ENCODE data around the gene B4GALT6.

B4GALT6 gene

GRCh38 chr18:31645411-31645810, 39.0 kb downstream of the B4GALT6 start:
- no peak for TF ChIP-seq POLR2A (IDR thresholded peaks at IDR 0.05; ENCODE audit: low read depth, low read length)
- TF ChIP-seq TAF1 (IDR thresholded peaks at IDR 0.05; ENCODE audit: borderline replicate concordance, low read depth, low read length), result no peak
- no peak for TF ChIP-seq POLR2AphosphoS5 (IDR thresholded peaks at IDR 0.05; ENCODE audit: low read depth, low read length)
- DNase-seq (ENCODE audit: insufficient read length) (no peak), FAIRE-seq (no peak)

- FAIRE-seq (no peak), DNase-seq (ENCODE audit: insufficient read length) (no peak)
- no peak for TF ChIP-seq POLR2AphosphoS5 (IDR thresholded peaks at IDR 0.05; ENCODE audit: low read depth, low read length)
- TF ChIP-seq TAF1 (IDR thresholded peaks at IDR 0.05; ENCODE audit: borderline replicate concordance, low read depth, low read length), result no peak
- TF ChIP-seq POLR2A (IDR thresholded peaks at IDR 0.05; ENCODE audit: low read depth, low read length), result no peak
Observed at GRCh38 chr18:31643003-31643402, 41.4 kb downstream of the B4GALT6 start.

DNA sequence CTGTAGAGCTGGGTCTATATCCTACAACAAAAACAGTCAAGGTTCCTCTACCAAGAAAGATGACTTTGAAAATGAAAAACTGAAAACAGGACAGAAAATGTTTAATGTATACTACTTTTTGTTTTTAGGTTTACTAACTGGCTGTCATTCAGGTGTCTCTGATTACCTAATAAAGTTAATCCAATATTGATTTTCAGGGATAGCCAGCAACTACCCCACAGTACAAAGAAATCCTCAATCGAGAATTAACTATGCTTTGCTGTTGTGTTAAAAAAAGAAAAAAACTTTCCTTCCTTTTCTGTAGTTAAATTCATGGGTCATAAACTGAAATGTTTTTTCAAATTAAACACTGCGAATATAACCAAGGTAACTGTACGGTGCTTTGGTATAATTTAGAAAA, 46.9 kb downstream of the B4GALT6 start:
- FAIRE-seq, result no peak
- TF ChIP-seq POLR2AphosphoS5 (IDR thresholded peaks at IDR 0.05; ENCODE audit: low read depth, low read length) (no peak), TAF1 (IDR thresholded peaks at IDR 0.05; ENCODE audit: borderline replicate concordance, low read depth, low read length) (no peak), POLR2A (IDR thresholded peaks at IDR 0.05; ENCODE audit: low read depth, low read length) (no peak)
- DNase-seq (ENCODE audit: insufficient read length), result no peak

- no peak for DNase-seq (ENCODE audit: insufficient read length)
- FAIRE-seq, result peak; percentile 21
- TF ChIP-seq POLR2AphosphoS5 (IDR thresholded peaks at IDR 0.05; ENCODE audit: low read depth, low read length) (no peak), TAF1 (IDR thresholded peaks at IDR 0.05; ENCODE audit: borderline replicate concordance, low read depth, low read length) (no peak), POLR2A (IDR thresholded peaks at IDR 0.05; ENCODE audit: low read depth, low read length) (no peak)
Observed at GRCh38 chr18:31636387-31636786, 48.0 kb downstream of the B4GALT6 start.

- FAIRE-seq, result peak; percentile 99
- no peak for DNase-seq (ENCODE audit: insufficient read length)
Observed at GRCh38 chr18:31634331-31634713, 50.1 kb downstream of the B4GALT6 start.

GRCh38 chr18:31633392-31634330, 50.7 kb downstream of the B4GALT6 start:
- DNase-seq (ENCODE audit: insufficient read length), result no peak
- TF ChIP-seq TAF1 (IDR thresholded peaks at IDR 0.05; ENCODE audit: borderline replicate concordance, low read depth, low read length) (no peak), POLR2AphosphoS5 (IDR thresholded peaks at IDR 0.05; ENCODE audit: low read depth, low read length) (no peak), POLR2A (IDR thresholded peaks at IDR 0.05; ENCODE audit: low read depth, low read length) (no peak)
- peak; percentile 9 for FAIRE-seq

More at GRCh38 chr18:31634331-31634713, 50.1 kb downstream of the B4GALT6 start:
- TF ChIP-seq POLR2A (IDR thresholded peaks at IDR 0.05; ENCODE audit: low read depth, low read length), result no peak
- TF ChIP-seq POLR2AphosphoS5 (IDR thresholded peaks at IDR 0.05; ENCODE audit: low read depth, low read length), result no peak
- no peak for TF ChIP-seq TAF1 (IDR thresholded peaks at IDR 0.05; ENCODE audit: borderline replicate concordance, low read depth, low read length)

GRCh38 chr18:31632356-31632755, 52.0 kb downstream of the B4GALT6 start:
- TF ChIP-seq TAF1 (IDR thresholded peaks at IDR 0.05; ENCODE audit: borderline replicate concordance, low read depth, low read length) (no peak), POLR2AphosphoS5 (IDR thresholded peaks at IDR 0.05; ENCODE audit: low read depth, low read length) (no peak), POLR2A (IDR thresholded peaks at IDR 0.05; ENCODE audit: low read depth, low read length) (no peak)
- peak; percentile 50 for FAIRE-seq

DNA sequence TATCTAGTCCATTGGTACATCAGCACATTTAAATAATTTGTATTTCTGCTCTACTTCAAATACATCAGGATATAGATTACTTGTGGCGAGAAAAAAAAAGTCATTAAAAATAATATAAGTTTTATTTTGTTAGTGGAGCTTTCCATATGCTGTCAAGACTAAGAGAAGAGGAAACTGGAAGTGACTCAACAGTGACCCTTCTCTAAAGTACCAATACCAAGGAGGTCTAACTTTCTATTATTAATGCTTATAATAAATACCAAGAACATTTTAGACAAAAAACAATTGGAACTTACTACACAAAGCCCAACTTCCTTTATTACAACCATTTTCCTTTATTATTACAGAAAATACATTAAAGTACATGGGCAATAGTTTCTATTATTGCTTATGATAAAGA, 52.9 kb downstream of the B4GALT6 start:
- FAIRE-seq, result no peak
- TF ChIP-seq POLR2A (IDR thresholded peaks at IDR 0.05; ENCODE audit: low read depth, low read length) (no peak), TAF1 (IDR thresholded peaks at IDR 0.05; ENCODE audit: borderline replicate concordance, low read depth, low read length) (no peak), POLR2AphosphoS5 (IDR thresholded peaks at IDR 0.05; ENCODE audit: low read depth, low read length) (no peak)
- DNase-seq (ENCODE audit: insufficient read length), result no peak

More at GRCh38 chr18:31632356-31632755, 52.0 kb downstream of the B4GALT6 start:
- no peak for DNase-seq (ENCODE audit: insufficient read length)

GRCh38 chr18:31630549-31630948, 53.8 kb downstream of the B4GALT6 start:
- FAIRE-seq, result no peak
- no peak for DNase-seq (ENCODE audit: insufficient read length)
- TF ChIP-seq TAF1 (IDR thresholded peaks at IDR 0.05; ENCODE audit: borderline replicate concordance, low read depth, low read length) (no peak), POLR2A (IDR thresholded peaks at IDR 0.05; ENCODE audit: low read depth, low read length) (no peak)

GRCh38 chr18:31626409-31626808, 58.0 kb downstream of the B4GALT6 start:
- FAIRE-seq (no peak), DNase-seq (ENCODE audit: insufficient read length) (no peak)
- no peak for TF ChIP-seq TAF1 (IDR thresholded peaks at IDR 0.05; ENCODE audit: borderline replicate concordance, low read depth, low read length)
- no peak for TF ChIP-seq POLR2A (IDR thresholded peaks at IDR 0.05; ENCODE audit: low read depth, low read length)
- TF ChIP-seq POLR2AphosphoS5 (IDR thresholded peaks at IDR 0.05; ENCODE audit: low read depth, low read length), result no peak

DNA sequence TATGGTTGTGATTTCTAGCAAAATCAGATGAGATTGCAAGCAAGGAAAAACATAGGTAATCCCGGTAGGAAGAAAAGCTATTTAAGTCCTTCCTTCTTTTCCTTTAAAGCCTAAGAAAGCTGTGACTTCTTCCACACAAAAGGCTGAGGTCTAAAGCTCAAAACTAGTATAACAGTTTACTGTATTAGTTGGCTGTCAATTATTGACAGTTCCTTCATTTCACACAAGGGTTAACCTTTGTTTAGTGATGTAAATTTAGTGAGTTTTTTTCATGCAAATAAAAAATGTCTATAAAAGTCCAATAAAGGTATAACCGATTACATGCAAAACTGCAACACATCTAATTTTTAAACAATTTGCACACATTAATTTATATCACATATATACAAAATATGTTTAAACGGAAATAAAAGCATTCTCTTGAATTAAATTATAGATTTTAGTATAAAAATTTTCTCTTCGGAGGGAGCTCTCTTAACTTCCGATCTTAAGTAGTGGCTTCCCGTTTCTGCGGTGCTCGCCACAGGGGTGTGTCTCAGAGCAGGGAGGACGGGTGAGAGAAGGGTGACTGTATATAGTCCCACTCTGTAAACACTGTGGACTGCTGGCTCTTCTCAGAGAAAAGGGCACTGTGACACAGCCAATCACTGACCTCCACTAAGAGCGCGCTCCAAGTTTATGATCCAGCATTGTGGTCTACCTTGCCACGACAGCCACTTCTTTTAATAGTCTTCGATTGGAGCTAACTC, 59.3 kb downstream of the B4GALT6 start:
- DNase-seq (ENCODE audit: insufficient read length), result no peak
- TF ChIP-seq TAF1 (IDR thresholded peaks at IDR 0.05; ENCODE audit: borderline replicate concordance, low read depth, low read length) (no peak), POLR2AphosphoS5 (IDR thresholded peaks at IDR 0.05; ENCODE audit: low read depth, low read length) (no peak), POLR2A (IDR thresholded peaks at IDR 0.05; ENCODE audit: low read depth, low read length) (no peak)
- no peak for FAIRE-seq

Measured in GM12892 (cell line).